ENCODE results near the gene IRF4.

GRCh38 chr6:388202-388903, 3.2 kb upstream of the IRF4 start:
- TF ChIP-seq CTCF (IDR thresholded peaks at IDR 0.05; ENCODE audit: insufficient read depth, low read length, poor library complexity, severe bottlenecking): no peak
- no peak for TF ChIP-seq EZH2phosphoT487 (conservative IDR thresholded peaks at IDR 0.05; ENCODE audit: low read length)
